PFSK-1 (cell line): ENCODE results near the gene EEPD1.

ENCODE experiments used
- FOXP2 ChIP-seq: optimal IDR thresholded peaks from 2 replicates; pipeline ENCODE3; 2011; ENCODE audit warnings: borderline replicate concordance, control low read depth, inconsistent platforms; ENCODE audit not compliant: insufficient read depth; ENCODE audit errors: extremely low read length, extremely low read depth
- POLR2AphosphoS5 ChIP-seq: IDR thresholded peaks from 2 replicates; pipeline ENCODE4 v1.6.1; 2012; ENCODE audit warnings: low read depth, mild to moderate bottlenecking, control low read depth, low read length, moderate library complexity
- SIN3A ChIP-seq: IDR thresholded peaks from 2 replicates; pipeline ENCODE4 v1.6.1; 2012; ENCODE audit warnings: mild to moderate bottlenecking, low read length, moderate library complexity, borderline replicate concordance; ENCODE audit not compliant: insufficient read depth
- TAF1 ChIP-seq: IDR thresholded peaks from 2 replicates; pipeline ENCODE4 v1.6.1; 2012; ENCODE audit warnings: low read length, control low read depth, borderline replicate concordance; ENCODE audit not compliant: insufficient read depth
- TF ChIP-seq, protein P1 (sequence below), 2 experiments: IDR thresholded peaks; 2 replicates each; pipeline versions ENCODE4 v1.6.1 to v1.8.0; 2011 to 2012; ENCODE audit warnings: low read depth in 2 of 2, low read length in 2 of 2, control low read depth in 1 of 2, inconsistent platforms in 1 of 2, mild to moderate bottlenecking in 1 of 2, moderate library complexity in 1 of 2; ENCODE audit not compliant: insufficient read depth in 1 of 2

Gene EEPD1

DNA sequence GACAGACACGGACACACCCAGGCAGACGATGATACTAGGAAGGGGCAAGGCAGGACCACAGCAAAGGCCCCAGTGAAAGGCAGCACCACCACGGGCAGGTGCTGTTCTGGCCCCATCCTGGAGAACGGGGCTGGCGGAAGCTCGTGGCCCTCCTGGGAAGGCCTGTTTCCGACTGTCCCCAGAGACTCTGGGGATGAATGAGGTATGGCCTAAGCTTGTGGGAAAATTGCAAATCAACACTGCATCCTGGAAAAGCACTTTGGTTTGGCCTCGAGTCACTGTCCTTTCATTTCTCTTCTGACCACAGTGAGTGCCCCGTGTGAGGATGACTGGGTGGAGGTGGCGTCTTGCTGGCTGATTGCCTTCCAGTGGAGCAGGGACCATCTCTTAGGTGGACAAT lies 155.0 kb downstream of the EEPD1 start:
- TF ChIP-seq TAF1, result no peak
- TF ChIP-seq FOXP2, result no peak
- TF ChIP-seq SIN3A, result no peak
- TF ChIP-seq, protein P1, sequence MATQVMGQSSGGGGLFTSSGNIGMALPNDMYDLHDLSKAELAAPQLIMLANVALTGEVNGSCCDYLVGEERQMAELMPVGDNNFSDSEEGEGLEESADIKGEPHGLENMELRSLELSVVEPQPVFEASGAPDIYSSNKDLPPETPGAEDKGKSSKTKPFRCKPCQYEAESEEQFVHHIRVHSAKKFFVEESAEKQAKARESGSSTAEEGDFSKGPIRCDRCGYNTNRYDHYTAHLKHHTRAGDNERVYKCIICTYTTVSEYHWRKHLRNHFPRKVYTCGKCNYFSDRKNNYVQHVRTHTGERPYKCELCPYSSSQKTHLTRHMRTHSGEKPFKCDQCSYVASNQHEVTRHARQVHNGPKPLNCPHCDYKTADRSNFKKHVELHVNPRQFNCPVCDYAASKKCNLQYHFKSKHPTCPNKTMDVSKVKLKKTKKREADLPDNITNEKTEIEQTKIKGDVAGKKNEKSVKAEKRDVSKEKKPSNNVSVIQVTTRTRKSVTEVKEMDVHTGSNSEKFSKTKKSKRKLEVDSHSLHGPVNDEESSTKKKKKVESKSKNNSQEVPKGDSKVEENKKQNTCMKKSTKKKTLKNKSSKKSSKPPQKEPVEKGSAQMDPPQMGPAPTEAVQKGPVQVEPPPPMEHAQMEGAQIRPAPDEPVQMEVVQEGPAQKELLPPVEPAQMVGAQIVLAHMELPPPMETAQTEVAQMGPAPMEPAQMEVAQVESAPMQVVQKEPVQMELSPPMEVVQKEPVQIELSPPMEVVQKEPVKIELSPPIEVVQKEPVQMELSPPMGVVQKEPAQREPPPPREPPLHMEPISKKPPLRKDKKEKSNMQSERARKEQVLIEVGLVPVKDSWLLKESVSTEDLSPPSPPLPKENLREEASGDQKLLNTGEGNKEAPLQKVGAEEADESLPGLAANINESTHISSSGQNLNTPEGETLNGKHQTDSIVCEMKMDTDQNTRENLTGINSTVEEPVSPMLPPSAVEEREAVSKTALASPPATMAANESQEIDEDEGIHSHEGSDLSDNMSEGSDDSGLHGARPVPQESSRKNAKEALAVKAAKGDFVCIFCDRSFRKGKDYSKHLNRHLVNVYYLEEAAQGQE (IDR thresholded peaks at IDR 0.05; ENCODE audit: insufficient read depth in 1 of 2, low read depth in 2 of 2, low read length in 2 of 2), result no peak
- no peak for TF ChIP-seq POLR2AphosphoS5

DNA sequence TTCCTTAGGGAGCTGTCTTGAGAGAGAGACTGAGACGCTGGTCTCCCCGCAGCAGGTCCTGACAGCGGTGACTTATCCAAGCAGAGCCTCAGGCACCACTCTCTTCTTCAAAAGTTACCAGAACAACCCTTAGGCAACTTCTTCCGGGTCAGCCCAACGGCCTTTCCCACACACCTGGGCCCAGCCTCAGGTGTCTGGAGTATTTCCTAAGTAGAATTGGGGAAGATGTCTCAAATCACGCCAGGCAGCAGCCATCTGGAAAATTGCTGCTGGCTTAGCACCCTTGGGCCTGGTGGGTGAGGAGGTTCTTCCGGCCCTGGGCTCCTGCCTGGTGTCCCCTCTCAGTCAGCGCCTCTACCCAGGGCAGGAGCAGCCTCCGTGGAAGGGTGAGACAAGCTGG lies 156.2 kb downstream of the EEPD1 start:
- TF ChIP-seq TAF1 (no peak), FOXP2 (no peak), POLR2AphosphoS5 (no peak), SIN3A (no peak)
- TF ChIP-seq, protein P1 (IDR thresholded peaks at IDR 0.05; ENCODE audit: insufficient read depth in 1 of 2, low read depth in 2 of 2, low read length in 2 of 2), result no peak

DNA sequence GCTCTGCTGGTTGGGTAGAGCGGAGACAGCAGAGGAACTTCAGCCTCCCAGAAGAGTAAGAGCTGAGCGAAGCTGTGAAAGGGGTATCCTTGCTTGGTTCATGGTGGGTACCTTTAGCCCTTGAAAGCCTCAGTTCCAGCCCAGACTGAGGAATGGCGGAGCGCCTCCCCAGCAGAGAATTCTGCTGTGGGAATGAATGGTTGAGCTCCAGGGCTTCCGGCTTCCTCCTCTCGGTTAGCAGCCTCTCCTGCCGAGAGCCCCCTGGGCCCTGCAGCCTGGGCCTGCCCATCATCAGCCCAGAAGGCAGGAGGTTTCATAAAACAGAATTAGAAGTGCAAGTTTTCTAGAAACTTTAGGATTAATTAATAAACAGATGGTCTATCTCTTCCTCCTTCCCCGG lies 156.7 kb downstream of the EEPD1 start:
- no peak for TF ChIP-seq SIN3A
- no peak for TF ChIP-seq FOXP2
- no peak for TF ChIP-seq POLR2AphosphoS5
- TF ChIP-seq TAF1, result no peak
- TF ChIP-seq, protein P1 (IDR thresholded peaks at IDR 0.05; ENCODE audit: insufficient read depth in 1 of 2, low read depth in 2 of 2, low read length in 2 of 2), result no peak

DNA sequence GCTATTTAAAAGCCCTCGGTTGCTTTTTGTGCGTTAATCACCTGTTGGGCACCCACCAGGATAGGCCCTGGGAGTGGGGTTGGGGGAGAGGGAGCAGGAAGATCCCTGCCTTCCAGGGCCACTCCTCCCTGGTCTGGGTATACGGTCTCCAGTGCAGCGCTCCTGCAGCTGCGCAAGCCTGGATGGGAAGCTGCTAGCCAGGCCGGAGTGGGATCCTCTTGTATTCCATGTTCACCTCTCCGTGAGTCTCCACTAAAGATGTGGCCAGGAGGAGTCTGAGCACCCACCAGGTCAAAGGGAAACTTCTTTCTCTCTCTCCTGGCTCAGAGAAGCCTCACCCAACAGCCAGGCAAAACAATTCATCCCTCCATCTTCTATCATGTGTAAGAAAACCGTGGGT lies 157.8 kb downstream of the EEPD1 start:
- no peak for TF ChIP-seq POLR2AphosphoS5
- TF ChIP-seq, protein P1 (IDR thresholded peaks at IDR 0.05; ENCODE audit: insufficient read depth in 1 of 2, low read depth in 2 of 2, low read length in 2 of 2), result no peak
- TF ChIP-seq SIN3A, result no peak
- TF ChIP-seq FOXP2, result no peak
- TF ChIP-seq TAF1, result no peak

- TF ChIP-seq SIN3A (no peak), FOXP2 (no peak)
Measured at GRCh38 chr7:36311539-36311938, 158.5 kb downstream of the EEPD1 start.
